ENCODE results near the gene ABHD3.
"Not testable (repeated sequence)": the region's sequence is repeated elsewhere in the genome, so short reads cannot be mapped to it uniquely, and the experiment has no call there.

DNA sequence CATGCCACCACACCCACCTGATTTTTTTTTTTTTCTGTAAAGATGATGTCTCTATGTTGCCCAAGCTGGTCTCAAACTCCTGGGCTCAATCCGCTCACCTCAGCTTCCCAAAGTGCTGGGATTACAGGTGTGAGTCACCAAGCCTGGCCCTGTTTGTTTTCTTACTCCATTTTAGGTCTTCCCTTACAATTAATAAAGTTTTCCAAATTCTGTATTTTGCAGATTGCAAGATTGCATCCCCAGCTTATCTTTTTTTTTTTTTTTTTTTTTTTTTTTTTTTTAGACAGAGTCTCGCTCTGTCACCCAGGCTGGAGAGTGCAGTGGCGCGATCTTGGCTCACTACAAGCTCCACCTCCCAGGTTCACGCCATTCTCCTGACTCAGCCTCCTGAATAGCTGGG lies 64.2 kb downstream of the ABHD3 start:
- TF ChIP-seq, protein P1, sequence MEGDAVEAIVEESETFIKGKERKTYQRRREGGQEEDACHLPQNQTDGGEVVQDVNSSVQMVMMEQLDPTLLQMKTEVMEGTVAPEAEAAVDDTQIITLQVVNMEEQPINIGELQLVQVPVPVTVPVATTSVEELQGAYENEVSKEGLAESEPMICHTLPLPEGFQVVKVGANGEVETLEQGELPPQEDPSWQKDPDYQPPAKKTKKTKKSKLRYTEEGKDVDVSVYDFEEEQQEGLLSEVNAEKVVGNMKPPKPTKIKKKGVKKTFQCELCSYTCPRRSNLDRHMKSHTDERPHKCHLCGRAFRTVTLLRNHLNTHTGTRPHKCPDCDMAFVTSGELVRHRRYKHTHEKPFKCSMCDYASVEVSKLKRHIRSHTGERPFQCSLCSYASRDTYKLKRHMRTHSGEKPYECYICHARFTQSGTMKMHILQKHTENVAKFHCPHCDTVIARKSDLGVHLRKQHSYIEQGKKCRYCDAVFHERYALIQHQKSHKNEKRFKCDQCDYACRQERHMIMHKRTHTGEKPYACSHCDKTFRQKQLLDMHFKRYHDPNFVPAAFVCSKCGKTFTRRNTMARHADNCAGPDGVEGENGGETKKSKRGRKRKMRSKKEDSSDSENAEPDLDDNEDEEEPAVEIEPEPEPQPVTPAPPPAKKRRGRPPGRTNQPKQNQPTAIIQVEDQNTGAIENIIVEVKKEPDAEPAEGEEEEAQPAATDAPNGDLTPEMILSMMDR (conservative IDR thresholded peaks at IDR 0.05; ENCODE audit: low read length): not testable (repeated sequence)
- not testable (repeated sequence) for TF ChIP-seq EZH2phosphoT487 (IDR thresholded peaks at IDR 0.05; ENCODE audit: borderline replicate concordance)
